MG63 (cell line): Measurements from ENCODE around the gene TNFSF15. TPM values are rescaled to one million over a fixed set of nuclear protein-coding genes. Genes with fewer than 3 reads are reported as not detected.

Experiments used
- DNase-seq: peaks from one replicate; pipeline ENCODE4 v3.0.0-alpha.2; 2020
- H3K27me3 ChIP-seq: fragments of 250-450 bp; sonication (Bioruptor Pico); 2 replicates; pipeline ENCODE4 v1.5.1; 2020; ENCODE audit warnings: mild to moderate bottlenecking, moderate library complexity
- H3K36me3 ChIP-seq: fragments of 250-450 bp; sonication (Bioruptor Pico); 2 replicates; pipeline ENCODE4 v1.5.1; 2020; ENCODE audit warnings: mild to moderate bottlenecking, moderate library complexity
- H3K4me3 ChIP-seq: fragments of 250-450 bp; sonication (Bioruptor Pico); 2 replicates; pipeline ENCODE4 v1.5.1; 2020; ENCODE audit warnings: mild to moderate bottlenecking, moderate library complexity
- H3K9me3 ChIP-seq: fragments of 250-450 bp; sonication (Bioruptor Pico); 2 replicates; pipeline ENCODE4 v1.5.1; 2020; ENCODE audit warnings: mild to moderate bottlenecking, moderate library complexity
- total RNA-seq: library from RNA; depleted of rRNA; stranded (reverse); fragments of >200 nt; shearing (Covaris generic); gene quantifications from 2 replicates; pipeline ENCODE4 v1.2.3, GENCODE V29; 2014; ENCODE audit warnings: low replicate concordance

The TNFSF15 gene
- total RNA-seq, 1 experiment from 2014 or later: 0.20 TPM

DNA sequence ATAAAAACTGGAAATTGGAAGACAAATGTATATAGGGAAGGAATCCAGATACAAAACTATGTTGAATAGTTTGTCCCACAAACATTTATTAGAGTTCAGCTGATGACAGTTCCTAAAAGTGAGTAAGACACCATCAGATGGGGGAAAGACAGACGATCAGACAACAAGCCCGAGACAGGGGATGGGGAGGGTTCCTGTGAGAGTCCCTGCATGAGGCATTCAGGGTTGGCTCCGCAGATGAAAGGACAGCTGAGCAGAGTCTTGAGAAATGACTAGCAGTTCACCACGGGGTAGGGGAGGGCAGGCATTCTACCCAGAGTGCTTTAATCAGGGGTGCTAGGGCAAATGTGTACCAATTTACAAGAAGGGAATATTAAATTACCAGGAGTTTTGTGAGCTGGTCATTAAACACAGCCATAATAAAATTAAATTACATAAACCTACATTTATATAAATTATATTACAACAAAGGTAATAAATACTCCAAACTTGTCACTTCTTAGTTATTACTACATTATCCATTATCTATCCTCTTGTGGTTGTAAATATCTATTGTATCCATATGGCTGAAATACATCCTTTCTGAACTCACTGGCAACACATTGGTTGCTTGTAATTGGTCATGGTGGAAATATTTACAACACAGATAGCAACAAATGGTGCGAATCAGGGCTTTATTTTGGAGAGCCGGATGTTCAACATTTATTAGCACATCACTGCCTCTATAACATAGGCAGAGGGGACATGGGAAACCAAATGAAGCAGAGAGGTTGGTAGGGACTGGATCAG lies 27.8 kb downstream of the TNFSF15 start:
- no peak for DNase-seq
- Histone ChIP-seq H3K9me3 (no peaks in the 10 kb centered on the region), H3K4me3 (no peak overlapping the region), H3K27me3 (no peaks in the 10 kb centered on the region), H3K36me3 (no peaks in the 10 kb centered on the region)

DNA sequence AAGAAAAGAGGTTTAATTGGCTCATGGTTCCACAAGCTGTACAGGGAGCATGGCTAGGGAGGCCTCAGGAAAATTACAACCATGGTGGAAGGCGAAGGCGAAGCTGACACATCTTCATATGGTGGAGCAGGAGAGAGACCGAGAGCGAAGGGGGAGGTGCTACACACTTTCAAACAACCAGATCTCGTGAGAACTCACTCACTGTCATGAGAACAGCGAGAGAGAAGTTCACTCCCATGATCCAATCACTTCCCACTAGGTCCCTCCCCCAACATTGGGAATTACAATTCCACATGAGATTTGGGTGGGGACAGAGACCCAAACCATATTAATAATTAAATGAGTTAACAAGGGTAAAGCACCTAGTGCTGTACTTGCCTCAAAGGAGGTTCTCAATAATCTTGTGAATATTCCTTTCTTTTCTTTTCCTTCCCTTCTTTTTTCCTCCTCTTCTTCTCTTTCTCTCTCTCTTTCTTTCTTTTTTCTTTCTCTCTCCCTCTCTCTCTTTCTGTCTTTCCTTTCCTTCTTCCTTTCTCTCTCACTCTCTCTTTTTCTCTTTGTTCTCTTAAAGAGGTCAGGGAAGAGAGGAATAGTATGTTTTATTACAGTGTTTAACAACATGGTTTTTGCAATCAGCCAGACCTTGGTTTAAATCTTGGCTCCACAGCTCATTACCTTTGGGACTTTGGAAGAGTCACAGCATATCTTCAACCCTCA lies 29.0 kb downstream of the TNFSF15 start:
- Histone ChIP-seq H3K36me3 (no peaks in the 10 kb centered on the region), H3K4me3 (no peak overlapping the region), H3K9me3 (no peaks in the 10 kb centered on the region), H3K27me3 (no peaks in the 10 kb centered on the region)
- DNase-seq: no peak

DNA sequence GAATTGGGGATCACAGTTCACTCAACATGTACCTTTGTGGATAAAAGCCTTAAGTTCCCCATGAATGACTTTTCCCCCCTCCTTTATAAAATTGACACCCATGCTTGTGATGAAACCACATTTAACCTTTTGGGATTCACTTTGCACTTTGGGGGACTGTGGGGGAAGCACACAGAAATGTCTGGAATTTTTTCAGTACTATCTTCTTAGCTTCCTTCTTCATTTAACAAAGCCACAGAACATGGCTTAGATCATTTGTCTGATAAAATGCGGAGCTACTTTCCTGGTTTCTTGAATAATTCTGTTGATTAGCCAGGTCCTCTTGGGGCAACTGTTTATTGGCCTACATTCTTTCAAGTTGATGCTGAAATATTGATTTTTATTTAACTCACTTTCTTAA lies 29.9 kb downstream of the TNFSF15 start:
- Histone ChIP-seq H3K27me3 (no peaks in the 10 kb centered on the region), H3K4me3 (no peak overlapping the region), H3K9me3 (no peaks in the 10 kb centered on the region), H3K36me3 (no peaks in the 10 kb centered on the region)
- no peak for DNase-seq

DNA sequence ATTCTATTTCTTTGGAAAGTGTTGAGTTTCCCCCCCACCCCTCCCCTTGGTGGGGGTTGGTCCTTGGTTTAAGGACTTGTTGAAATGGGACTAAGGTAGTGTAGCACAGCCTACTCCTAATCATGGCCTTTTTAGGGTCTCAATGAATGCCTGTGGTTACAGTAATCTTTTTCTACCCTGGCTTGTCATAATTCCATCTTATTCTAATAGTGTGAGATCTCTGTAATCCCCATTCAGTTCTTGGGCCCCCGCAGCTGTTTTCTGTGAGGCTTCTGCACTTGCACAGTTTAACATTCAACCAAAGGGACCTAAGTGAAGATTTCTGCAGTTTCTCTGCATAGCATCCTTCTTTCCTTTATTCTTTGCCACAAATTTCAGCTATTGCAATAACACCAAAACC lies 30.7 kb downstream of the TNFSF15 start:
- Histone ChIP-seq H3K36me3 (no peaks in the 10 kb centered on the region), H3K4me3 (no peak overlapping the region), H3K9me3 (no peaks in the 10 kb centered on the region), H3K27me3 (no peaks in the 10 kb centered on the region)
- no peak for DNase-seq

DNA sequence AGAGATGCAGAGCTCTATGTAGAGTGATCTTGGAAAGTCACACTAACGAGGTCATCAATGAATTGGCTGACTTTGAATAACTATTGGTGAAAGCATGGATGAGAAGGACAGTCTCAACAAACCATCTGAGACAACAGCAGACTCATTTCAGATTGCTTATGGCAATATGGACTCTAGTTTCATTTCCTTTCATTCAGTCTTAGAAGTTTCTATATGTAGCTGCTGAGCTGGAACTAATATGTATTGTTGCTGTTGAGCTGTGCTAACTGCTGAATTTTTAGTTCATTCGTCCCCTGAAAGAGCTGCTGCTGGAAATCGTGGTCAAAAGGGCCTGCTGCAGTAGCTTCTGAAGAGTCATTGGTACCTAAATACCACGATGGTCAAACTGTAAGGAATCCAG lies 31.3 kb downstream of the TNFSF15 start:
- no peaks in the 10 kb centered on the region for H3K9me3 ChIP-seq
- H3K27me3 ChIP-seq: no peaks in the 10 kb centered on the region

DNA sequence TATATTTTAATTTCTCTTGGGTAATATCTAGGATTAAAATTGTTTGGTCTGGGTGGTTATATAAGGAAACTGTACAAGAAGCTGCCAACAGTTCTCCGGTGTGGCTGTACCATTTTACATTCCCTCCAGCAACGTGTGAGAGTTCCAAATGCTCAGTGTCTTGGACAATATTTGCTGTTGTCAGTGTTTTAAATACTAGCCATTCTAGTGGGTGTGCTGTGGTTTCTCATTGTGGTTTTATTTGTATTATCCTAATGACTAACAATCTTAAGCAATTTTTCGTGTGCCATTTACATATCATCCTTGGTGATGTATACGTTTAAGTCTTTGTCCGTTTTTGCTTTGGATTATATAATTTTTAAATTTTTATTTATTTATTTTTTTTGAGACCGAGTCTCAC lies 34.0 kb downstream of the TNFSF15 start:
- Histone ChIP-seq H3K9me3 (no peaks in the 10 kb centered on the region), H3K4me3 (no peak overlapping the region), H3K27me3 (no peaks in the 10 kb centered on the region), H3K36me3 (no peaks in the 10 kb centered on the region)
- no peak for DNase-seq

More for the DNA sequence above, 31.3 kb downstream of the TNFSF15 start:
- H3K4me3 ChIP-seq: no peak overlapping the region
- DNase-seq: no peak
- H3K36me3 ChIP-seq: no peaks in the 10 kb centered on the region

DNA sequence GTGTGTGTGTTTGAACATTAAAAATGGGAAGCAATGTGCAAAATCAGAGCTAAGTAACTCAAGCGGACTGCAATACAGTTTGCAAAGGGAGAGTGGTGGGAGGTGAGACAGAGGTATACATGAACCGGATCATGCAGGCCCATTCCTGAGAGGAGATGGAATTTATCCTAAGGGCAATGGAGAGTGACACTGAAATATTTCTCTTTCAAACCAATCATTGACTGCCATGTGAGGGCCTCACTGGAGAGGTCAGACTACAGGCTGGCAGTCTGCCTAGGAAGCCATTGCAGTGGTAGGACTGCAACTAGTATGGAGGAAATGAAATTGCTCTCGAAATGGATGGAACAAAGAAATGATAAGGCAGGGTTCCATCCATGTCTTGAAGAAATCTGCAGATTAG lies 34.8 kb downstream of the TNFSF15 start:
- DNase-seq: no peak
- Histone ChIP-seq H3K27me3 (no peaks in the 10 kb centered on the region), H3K36me3 (no peaks in the 10 kb centered on the region)

DNA sequence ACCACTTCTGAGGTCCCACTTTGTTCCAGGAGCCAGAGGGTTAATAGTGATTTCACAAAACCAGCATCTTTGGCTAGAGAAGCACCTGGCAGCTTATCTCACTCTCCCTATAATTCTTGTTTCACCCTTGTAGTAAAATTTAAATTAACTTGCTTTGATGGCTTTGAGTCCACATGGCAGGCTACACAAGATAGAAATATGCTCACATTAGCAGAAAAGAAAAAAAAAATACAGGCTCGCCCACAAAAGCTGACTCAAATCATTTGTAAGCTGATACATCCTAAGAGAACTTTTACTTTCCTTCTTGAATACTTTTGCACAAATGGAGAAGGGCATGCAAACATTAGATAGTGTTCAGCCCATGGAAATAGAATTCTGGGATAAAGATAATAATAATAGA lies 36.2 kb downstream of the TNFSF15 start:
- Histone ChIP-seq H3K27me3 (no peaks in the 10 kb centered on the region), H3K9me3 (no peaks in the 10 kb centered on the region), H3K4me3 (no peak overlapping the region), H3K36me3 (no peaks in the 10 kb centered on the region)
- DNase-seq: no peak

More for the DNA sequence above, 34.8 kb downstream of the TNFSF15 start:
- H3K4me3 ChIP-seq: no peak overlapping the region
- no peaks in the 10 kb centered on the region for H3K9me3 ChIP-seq

DNA sequence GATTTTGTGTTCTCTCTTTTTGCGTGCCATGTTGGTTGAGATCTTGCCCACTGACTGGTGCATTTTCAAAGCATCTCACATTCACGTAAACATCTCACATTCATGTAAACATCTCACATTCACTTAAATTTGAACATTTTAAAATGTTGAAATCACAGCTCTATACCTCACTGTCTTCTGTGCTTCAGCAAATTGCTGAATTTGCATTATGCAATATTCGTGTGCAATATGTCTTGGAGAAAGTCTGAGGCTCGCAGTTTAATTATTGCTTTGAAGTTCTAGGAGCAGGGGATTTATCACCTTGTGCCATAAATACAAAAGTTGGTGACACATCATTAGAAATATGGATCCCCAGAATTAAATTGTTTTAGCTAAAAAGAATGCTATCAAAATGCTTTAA lies 42.6 kb downstream of the TNFSF15 start:
- DNase-seq: no peak
- no peaks in the 10 kb centered on the region for H3K27me3 ChIP-seq
- no peaks in the 10 kb centered on the region for H3K36me3 ChIP-seq
- H3K4me3 ChIP-seq: no peak overlapping the region
- H3K9me3 ChIP-seq: no peaks in the 10 kb centered on the region

DNA sequence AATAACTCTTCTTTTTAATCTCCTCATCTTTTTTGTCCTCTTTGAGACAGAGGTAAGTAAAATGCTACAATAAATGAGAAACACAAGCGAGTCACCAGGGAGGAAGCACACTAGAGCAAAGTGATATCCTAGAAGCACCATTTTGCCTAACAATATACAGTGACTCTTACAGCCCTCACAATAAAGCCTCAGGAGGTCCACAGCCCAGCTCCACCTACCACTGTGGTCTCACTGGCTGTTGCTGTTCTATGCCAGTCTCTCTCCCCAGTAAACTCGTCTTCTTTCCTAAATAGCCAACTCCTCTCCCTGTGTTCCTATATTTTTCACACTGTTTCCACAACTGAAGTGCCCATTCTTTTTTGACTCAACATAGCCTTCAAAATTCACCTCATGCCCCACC lies 44.3 kb downstream of the TNFSF15 start:
- no peak overlapping the region for H3K4me3 ChIP-seq
- no peaks in the 10 kb centered on the region for H3K27me3 ChIP-seq
- H3K36me3 ChIP-seq: no peaks in the 10 kb centered on the region
- DNase-seq: no peak
- H3K9me3 ChIP-seq: no peaks in the 10 kb centered on the region

DNA sequence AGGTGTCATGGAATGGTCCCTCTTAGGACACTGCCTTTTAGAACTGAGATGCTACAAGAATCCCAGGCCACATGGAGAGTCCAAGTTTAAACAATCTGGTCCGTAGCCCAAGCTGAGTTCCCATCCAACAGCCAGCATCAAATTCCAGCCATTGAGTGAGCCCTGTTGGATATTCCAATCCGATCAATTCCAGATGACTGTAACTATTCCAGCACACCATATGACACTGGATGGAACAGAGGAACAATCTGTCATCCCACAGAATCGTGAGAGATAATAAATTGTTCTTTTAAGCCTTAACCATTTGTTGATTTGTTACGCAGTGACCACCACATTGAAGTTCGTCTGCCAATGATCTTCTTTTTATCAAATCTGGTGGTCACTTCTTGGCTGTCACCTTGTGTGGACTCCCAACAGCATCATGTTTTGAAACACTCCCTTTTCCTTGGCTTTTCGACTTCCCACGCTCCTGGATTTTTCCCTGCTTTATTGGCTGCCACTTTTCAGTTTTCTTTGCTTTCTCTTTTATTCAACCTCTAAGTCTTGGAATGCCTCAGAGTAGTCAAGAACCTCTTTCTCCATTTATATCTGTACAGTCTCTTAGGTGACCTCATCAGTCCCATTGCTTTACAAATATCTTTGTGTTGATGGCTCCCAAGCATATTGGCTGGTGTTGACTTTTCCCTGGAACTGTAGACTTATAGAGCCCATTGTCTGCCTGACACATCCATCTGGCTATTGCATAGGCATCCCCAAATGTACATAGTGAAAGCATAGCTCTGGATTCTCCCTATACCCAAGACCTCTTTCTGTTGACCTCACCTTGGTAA lies 46.1 kb downstream of the TNFSF15 start:
- H3K9me3 ChIP-seq: no peaks in the 10 kb centered on the region
- H3K4me3 ChIP-seq: no peak overlapping the region
- H3K27me3 ChIP-seq: no peaks in the 10 kb centered on the region
- no peaks in the 10 kb centered on the region for H3K36me3 ChIP-seq
- DNase-seq: no peak

DNA sequence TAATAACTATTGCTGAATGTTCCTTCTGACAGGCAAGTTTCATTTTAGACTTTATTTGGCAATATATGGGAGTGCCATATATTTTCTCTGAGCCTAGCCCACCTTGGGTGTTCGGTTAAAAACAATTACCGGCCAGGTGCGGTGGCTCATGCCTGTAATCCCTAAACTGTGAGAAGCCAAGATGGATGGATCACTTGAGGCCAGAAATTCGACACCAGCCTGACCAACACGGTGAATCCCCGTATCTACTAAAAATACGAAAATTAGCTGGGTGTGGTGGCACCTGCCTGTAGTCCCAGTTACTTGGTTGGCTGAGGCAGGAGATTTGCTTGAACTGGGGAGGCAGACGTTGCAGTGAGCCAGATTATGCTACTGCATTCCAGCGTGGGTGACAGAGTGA lies 47.9 kb downstream of the TNFSF15 start:
- Histone ChIP-seq H3K36me3 (no peaks in the 10 kb centered on the region), H3K4me3 (no peak overlapping the region), H3K27me3 (no peaks in the 10 kb centered on the region), H3K9me3 (no peaks in the 10 kb centered on the region)
- no peak for DNase-seq

DNA sequence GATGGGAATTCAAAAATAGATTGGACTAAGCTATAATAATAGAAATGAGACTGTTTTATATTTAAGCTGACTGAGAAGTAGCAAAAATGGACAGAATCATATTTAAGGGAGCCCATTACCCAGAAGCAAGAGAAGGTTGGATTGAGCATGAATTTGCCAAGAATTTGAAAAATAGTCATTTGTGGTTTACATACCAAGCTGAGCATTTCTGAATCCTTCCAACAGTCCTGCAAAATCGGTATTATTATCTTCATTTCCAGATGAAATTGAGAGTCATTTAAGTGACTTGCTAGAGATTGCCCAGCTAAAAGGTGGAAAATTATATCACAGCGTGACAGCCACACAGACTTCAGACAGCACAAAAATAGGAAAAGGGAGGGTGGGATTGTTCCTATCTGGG lies 48.4 kb downstream of the TNFSF15 start:
- no peak for DNase-seq
- Histone ChIP-seq H3K27me3 (no peaks in the 10 kb centered on the region), H3K36me3 (no peaks in the 10 kb centered on the region), H3K9me3 (no peaks in the 10 kb centered on the region), H3K4me3 (no peak overlapping the region)

DNA sequence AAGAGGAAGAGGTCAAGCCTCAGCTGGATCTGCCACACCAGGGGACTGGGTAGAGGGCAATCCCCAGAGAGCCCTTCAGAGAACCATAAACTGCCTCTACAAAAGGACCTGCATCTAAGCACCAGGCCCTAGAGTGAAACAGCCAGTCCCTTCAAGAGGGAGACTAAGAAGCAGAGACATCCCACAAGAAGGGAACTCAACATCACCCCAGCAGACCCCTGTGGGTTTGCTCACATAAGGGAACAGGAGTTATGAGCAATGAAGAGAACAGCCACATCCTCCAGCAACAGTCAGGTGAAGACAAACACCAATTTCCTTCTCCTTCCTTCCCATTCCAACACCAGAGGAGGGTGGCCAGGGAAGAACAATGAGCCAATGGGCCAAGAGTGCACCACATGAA lies 48.9 kb downstream of the TNFSF15 start:
- no peak for DNase-seq
- H3K36me3 ChIP-seq: no peaks in the 10 kb centered on the region
- H3K4me3 ChIP-seq: no peak overlapping the region
- no peaks in the 10 kb centered on the region for H3K27me3 ChIP-seq
- H3K9me3 ChIP-seq: no peaks in the 10 kb centered on the region

DNA sequence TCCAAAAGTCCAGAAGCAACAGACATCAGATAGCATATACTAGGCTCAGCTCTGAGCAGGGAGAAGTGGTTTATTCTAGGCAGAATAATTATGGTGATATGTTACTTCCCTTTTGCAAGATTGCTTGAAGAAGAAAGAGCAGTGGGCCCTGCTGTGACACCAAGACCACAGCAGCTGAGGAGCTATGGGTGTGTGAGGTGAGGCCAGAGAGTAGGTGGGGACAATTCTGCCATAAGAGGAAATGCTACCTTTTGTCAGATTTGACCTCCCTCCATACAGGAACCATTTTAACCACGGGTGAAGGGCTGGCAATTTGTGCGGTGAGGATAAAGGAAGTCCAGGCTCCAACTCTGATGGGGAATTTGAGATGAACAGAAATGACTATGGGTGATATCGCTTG lies 51.3 kb downstream of the TNFSF15 start:
- DNase-seq: no peak
- no peaks in the 10 kb centered on the region for H3K27me3 ChIP-seq
- no peaks in the 10 kb centered on the region for H3K9me3 ChIP-seq
- no peak overlapping the region for H3K4me3 ChIP-seq
- H3K36me3 ChIP-seq: no peaks in the 10 kb centered on the region

DNA sequence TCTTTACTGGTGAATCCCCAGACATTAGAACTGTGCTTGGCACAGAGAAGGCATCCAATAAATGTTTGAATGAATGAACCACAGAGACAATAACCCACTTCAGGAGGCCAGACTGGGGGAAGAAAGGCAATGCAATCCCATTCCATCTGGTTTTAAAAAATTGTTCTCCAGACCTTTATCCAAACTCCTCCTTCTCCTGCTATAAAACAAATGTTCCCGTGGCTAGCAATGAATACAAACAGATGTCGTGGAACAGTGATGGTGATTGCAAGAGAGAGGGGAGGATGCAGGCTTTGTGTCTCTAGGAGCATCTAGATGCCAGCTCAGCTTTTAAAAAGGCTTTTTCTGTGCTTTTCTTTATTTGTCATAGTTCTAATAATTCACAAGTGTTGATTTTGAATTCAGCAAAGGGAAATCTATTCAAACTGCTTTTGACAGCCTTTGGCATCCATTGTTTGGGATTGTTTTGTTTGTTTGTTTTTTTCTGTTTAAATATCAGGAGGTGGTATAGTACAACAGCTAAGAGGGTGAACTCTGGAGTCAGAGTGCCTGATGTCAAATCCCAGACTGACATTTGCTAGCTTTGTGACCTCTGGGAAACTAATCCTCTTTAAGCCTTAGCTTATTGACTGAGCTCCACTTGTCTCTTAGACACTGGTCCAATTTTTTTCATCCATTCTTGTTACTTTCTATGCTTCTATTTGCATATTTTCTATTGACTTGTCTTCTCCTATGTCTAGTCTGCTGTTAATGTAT lies 59.1 kb downstream of the TNFSF15 start:
- no peaks in the 10 kb centered on the region for H3K9me3 ChIP-seq
- DNase-seq: no peak

More for the DNA sequence above, 59.1 kb downstream of the TNFSF15 start:
- no peaks in the 10 kb centered on the region for H3K36me3 ChIP-seq
- H3K27me3 ChIP-seq: no peaks in the 10 kb centered on the region
- H3K4me3 ChIP-seq: no peak overlapping the region
